SK-N-MC (cell line): ENCODE measurements around the gene C6orf136.

Source experiments
- DNase-seq: peaks from one replicate; pipeline ENCODE4 v3.0.0-alpha.2; 2011; ENCODE audit warnings: low read depth, low spot score
- H3K27ac ChIP-seq: fragments of 200-600 bp; sonication (generic); 2 replicates; pipeline ENCODE4 v1.5.1; 2016; ENCODE audit warnings: mixed run types
- H3K36me3 ChIP-seq: fragments of 200-600 bp; sonication (generic); 2 replicates; pipeline ENCODE4 v1.6.1; 2017; ENCODE audit warnings: antibody characterized with exemption, low read length, mixed read lengths; ENCODE audit not compliant: insufficient read depth
- H3K4me3 ChIP-seq: fragments of 200-600 bp; sonication (generic); 2 replicates; pipeline ENCODE4 v1.5.1; 2016
- H3K9ac ChIP-seq: fragments of 200-600 bp; sonication (generic); 2 replicates; pipeline ENCODE4 v1.8.0; 2017; ENCODE audit warnings: mixed run types, mixed read lengths; ENCODE audit not compliant: insufficient read length
- H3K9me3 ChIP-seq: fragments of 200-600 bp; sonication (generic); 2 replicates; pipeline ENCODE4 v1.6.1; 2017; ENCODE audit warnings: low read depth, mild to moderate bottlenecking, antibody characterized with exemption, low read length, moderate library complexity, mixed read lengths
- EZH2 ChIP-seq: fragments of 200-600 bp; sonication (generic); IDR thresholded peaks from one replicate; pipeline ENCODE4 v1.6.1; 2017; ENCODE audit warnings: antibody characterized with exemption
- FOXP2 ChIP-seq: optimal IDR thresholded peaks from 2 replicates; pipeline ENCODE3; 2011; ENCODE audit warnings: mild to moderate bottlenecking, moderate library complexity; ENCODE audit not compliant: insufficient read depth; ENCODE audit errors: extremely low read length, control extremely low read depth
- POLR2AphosphoS5 ChIP-seq: IDR thresholded peaks from 2 replicates; pipeline ENCODE4 v1.6.1; 2012; ENCODE audit warnings: mild to moderate bottlenecking, low read depth, low read length, borderline replicate concordance

C6orf136 gene

GRCh38 chr6:30686908-30687658 is 40.1 kb downstream of the C6orf136 start:
- H3K4me3 ChIP-seq: peak overlapping the region; percentile 96
- H3K9me3 ChIP-seq: no peaks in the 10 kb centered on the region
- DNase-seq: no peak

DNA sequence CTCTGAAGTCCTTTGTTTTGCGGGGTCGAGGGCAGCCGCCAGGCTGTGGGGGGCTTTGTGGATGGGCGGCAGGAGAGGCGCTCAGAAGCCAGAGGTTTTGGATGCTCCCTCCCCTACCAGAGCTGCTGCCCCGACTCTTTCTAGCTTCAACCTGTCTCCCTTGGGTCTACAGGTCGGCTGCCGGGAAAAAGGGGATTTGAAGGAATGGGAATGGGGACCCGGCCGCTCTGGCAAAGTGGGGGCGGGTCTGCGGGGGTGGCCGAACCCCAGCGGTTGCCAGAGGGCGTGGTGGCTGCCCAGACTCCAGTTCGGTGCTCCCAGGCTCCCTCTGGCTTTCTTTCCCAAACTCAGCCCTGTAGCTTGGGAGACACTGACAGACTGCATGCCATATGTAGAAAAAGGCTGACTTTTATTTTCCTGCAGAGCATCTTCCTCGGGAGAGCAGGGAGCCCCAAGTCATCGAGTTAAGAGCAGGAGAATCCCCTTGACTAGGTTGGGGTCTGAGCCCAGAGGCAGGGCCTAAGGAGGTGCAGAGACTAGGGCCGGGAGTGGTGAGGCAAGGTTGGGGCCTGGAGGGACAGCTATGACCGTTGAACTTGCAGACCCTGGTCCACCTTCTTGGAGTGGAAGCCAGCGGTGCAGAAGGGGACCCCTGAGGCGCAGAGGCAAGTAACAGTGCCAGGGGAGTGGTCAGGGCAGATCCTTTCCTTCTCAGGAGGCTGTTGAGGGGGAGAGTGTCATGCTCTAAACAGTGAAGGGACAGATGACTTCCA is 40.9 kb downstream of the C6orf136 start:
- H3K4me3 ChIP-seq: peak overlapping the region; percentile 96
- peak overlapping the region; percentile 81 for H3K9ac ChIP-seq
- no peak for TF ChIP-seq EZH2
- TF ChIP-seq POLR2AphosphoS5: no peak
- no peak for TF ChIP-seq FOXP2
- H3K9me3 ChIP-seq: no peaks in the 10 kb centered on the region
- H3K27ac ChIP-seq: peak overlapping the region; percentile 54; the same call in 1 of the 2 replicates
- no peak for DNase-seq
- no peaks in the 10 kb centered on the region for H3K36me3 ChIP-seq

More at GRCh38 chr6:30686908-30687658, 40.1 kb downstream of the C6orf136 start:
- Histone ChIP-seq H3K36me3 (no peaks in the 10 kb centered on the region), H3K9ac (peak overlapping the region; percentile 81), H3K27ac (peak overlapping the region; percentile 54; the same call in 1 of the 2 replicates)
- TF ChIP-seq EZH2 (no peak), FOXP2 (no peak), POLR2AphosphoS5 (peak; percentile 72)

DNA sequence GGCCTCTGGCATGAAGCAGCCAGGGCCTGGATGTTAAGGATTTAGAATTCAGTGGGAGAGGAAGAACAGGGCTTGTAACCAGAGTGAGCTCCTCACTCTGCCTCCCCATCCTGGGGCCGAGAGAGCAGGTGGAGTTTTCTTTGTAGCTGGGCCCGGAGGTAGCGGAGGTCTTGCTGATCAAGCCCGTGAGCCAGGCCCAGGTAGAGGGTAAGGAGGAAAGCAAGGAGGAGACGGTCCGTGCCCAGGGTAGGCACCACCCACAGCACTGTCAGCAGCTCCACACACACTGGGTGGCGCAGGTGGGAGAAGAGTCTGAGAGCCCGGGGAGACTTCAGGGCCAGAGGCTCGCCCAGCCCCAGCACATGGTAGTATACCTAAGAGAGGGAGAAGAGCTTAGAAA is 41.6 kb downstream of the C6orf136 start:
- Histone ChIP-seq H3K36me3 (no peaks in the 10 kb centered on the region), H3K4me3 (no peak overlapping the region), H3K9me3 (no peaks in the 10 kb centered on the region), H3K27ac (no peak overlapping the region), H3K9ac (no peak overlapping the region)
- TF ChIP-seq FOXP2 (no peak), EZH2 (no peak), POLR2AphosphoS5 (no peak)
- DNase-seq: no peak

DNA sequence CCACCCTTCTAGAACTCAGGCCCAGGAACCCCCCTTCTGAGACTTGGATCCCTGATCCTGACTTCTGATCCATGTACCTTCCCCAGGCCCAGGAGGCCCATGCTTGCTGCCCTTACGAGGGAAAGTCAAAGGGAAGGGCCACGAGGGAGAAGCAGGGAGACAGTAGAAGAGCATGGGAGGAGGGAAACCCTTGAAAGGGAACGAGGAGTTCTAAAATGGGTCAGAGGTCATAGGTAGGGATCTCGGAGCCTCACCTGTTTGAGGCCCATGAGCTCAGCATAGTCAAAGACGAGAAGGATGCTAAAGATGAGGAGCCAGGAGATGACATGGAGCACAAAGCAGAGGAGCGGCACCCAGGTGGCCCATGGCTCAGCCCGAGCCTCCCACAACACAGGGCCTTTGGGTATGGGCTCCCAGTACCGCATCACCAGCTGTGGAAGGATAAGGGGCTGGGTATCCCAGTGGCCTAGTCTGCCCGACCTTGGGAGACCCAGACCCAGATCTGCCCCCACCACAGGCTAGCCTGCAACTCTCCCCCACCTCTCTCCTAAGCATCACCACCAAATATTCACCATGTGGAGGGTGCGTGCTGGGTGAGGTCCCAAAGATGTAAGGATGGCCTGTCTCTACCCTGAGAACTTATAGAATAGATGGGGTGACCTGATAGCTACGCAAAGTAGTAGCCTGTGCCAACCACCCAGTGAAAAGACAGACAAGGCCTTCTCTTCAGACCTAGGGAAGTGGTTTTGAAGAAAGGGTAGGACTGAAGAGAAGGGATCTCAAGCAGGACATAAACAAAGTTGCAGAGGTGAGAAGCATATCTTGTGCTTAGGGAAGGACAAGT is 42.3 kb downstream of the C6orf136 start:
- Histone ChIP-seq H3K27ac (no peak overlapping the region), H3K4me3 (no peak overlapping the region; the same call in 1 of the 2 replicates), H3K9ac (no peak overlapping the region), H3K9me3 (no peaks in the 10 kb centered on the region), H3K36me3 (no peaks in the 10 kb centered on the region)
- no peak for DNase-seq
- no peak for TF ChIP-seq POLR2AphosphoS5
- no peak for TF ChIP-seq EZH2
- no peak for TF ChIP-seq FOXP2

DNA sequence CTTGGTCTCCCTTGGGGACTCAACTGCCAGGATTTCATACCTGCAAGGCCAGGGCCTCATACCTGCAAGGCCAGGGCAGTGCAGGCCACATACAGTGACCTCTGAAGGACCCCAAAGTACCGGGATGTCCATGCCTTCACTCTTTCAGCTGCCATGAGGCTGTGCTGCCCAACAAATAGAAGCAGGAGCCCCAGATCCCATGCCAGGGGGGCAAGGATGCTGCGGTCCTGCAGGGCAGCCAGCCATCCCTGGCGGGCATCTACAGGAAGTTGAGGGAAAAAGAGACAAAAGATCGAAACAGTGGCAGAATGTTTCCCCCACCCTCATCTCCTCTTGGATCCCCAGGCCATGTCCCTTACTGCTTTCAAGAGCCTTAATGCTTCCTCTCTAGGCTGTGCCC is 43.1 kb downstream of the C6orf136 start:
- H3K9me3 ChIP-seq: no peaks in the 10 kb centered on the region
- peak overlapping the region; percentile 93 for H3K4me3 ChIP-seq
- no peak for DNase-seq
- H3K36me3 ChIP-seq: no peaks in the 10 kb centered on the region
- peak overlapping the region; percentile 80 for H3K9ac ChIP-seq
- TF ChIP-seq EZH2: no peak
- H3K27ac ChIP-seq: no peak overlapping the region

DNA sequence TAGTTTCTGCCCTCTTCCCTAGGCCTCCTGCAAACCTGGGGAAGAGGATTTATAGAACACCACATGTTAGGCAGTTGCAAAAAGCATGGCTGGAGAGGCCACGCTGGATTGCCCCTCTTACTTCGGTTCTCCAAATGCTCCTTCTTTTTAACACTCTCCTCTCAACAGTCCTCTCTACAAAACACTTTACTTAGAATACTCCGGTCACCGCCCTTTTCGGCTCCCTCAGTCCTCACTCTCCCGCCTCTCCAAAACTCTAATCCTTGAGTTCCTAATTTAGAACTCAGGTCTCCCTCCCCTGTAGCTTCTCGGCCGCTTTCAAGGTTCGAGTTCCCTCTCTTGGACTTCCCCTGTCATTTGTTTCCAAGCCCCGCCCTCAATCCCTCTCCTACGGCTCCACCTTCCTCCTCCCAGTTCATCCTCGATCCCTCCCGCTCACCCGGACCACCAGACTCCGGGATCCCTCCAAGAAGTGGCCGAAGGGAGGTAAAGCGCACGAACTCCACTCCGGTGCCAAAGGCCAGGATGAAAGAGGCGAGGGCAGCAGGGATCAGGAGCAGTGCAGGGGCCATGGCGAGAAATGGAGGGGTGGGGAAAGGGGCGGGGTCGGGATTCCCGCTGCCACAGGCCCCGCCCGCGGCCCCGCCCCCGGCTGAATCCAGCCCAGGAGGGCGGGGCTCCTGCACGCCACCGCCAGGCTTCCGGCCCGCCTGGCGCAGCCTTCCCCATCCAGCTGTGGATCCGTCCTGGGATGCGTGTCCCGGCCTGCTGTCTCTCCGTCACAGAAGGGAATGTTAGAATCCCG is 43.7 kb downstream of the C6orf136 start, which contains the start of gene NRM:
TSS of gene NRM (minus strand) at position 582 of the 805 bp plus-strand sequence. CDS start at position 572, 10 bp downstream.
- H3K36me3 ChIP-seq: no peaks in the 10 kb centered on the region
- DNase-seq: no peak
- peak within 1 kb of the TSS; percentile 27; the same call in 1 of the 2 replicates for H3K27ac ChIP-seq
- H3K9ac ChIP-seq: peak within 1 kb of the TSS; percentile 80
- no peaks in the 10 kb centered on the region for H3K9me3 ChIP-seq
- peak within 1 kb of the TSS; percentile 93 for H3K4me3 ChIP-seq
- peak; percentile 90 for TF ChIP-seq POLR2AphosphoS5
- TF ChIP-seq FOXP2: no peak

- Histone ChIP-seq H3K4me3 (peak overlapping the region; percentile 93), H3K9me3 (no peaks in the 10 kb centered on the region), H3K9ac (peak overlapping the region; percentile 71), H3K36me3 (no peaks in the 10 kb centered on the region), H3K27ac (peak overlapping the region; percentile 27; the same call in 1 of the 2 replicates)
- no peak for DNase-seq
- no peak for TF ChIP-seq POLR2AphosphoS5
- TF ChIP-seq FOXP2: no peak
- no peak for TF ChIP-seq EZH2
Measured at GRCh38 chr6:30691208-30691847, 44.4 kb downstream of the C6orf136 start.
